Measurements from ENCODE around the gene GULP1.
"Not testable (repeated sequence)": the region's sequence is repeated elsewhere in the genome, so short reads cannot be mapped to it uniquely, and the experiment has no call there.

GULP1 gene

DNA sequence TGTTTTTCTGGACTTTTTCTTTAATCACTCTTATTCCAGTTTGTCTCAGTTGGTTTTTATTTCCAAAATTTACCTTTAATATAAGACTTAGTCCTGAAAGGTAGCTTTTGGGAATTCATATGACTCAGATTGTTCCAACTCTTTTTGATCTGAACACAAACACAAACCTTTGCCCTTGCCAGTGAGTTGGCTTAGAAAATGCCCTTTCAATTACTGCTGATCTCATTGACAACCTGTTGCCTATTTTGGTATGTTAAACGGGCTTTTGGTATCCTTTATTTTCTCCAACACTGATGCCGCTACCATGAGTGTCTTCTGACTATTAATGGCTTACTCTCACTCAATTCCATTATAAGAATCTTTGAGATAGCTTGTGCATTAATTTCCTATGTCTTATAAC is 143.4 kb downstream of the GULP1 start:
- DNase-seq = no peak

DNA sequence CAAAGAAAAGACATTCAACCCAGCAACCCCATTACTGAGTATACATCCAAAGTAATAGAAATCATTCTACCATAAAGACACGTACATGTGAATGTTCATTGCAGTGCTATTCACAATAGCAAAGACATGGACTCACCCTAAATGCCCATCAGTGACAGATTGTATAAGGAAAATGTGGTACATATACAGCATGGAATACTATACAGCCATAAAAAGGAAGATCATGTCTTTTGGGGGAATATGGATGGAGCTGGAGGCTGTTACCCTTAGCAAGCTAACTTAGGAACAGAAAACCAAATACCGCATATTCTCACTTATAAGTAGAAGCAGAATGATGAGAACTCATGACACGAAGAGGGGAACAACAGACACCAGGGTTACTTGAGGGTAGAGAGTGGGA is 145.9 kb downstream of the GULP1 start:
- DNase-seq = no peak

DNA sequence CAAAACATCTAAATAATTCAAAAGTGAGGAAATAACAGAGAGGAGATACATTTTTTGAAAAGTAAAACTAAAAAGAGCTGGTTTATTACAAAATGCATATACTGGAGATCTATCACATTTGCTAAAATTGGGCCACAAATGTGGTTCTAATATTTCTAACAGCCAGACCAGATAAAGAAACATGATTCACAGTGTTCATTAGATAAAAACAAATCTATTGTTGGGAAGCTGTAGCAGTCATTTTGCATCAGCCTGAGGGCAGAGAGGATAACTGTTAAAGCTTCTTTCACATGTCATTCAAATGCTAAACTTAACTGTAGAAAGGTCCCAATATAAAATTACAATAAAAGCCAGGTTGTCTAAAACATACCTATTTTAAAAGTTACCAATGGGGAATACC is 148.3 kb downstream of the GULP1 start:
- no peak for DNase-seq

DNA sequence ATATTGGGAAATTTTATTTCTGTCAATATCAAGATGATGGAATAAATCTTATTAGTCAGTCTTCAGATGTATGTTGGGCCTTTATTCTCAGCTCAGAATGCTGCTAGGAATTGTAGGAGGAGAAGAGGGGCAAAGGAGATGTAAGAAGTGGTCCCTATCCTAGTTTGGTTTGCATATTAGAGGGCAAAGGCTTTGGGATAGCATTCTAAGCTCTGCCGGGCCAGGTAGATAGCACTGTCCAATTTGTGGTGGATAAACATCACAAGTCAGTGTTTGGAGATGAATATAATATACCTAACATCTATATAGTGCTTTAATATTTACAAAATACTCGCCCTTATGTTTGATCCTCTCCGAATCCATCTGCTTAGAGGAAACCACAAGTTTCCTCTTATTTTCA is 149.2 kb downstream of the GULP1 start:
- no peak for DNase-seq

- no peak for DNase-seq
These were observed 149.7 kb downstream of the GULP1 start for GRCh38 chr2:188441288-188441947.

DNA sequence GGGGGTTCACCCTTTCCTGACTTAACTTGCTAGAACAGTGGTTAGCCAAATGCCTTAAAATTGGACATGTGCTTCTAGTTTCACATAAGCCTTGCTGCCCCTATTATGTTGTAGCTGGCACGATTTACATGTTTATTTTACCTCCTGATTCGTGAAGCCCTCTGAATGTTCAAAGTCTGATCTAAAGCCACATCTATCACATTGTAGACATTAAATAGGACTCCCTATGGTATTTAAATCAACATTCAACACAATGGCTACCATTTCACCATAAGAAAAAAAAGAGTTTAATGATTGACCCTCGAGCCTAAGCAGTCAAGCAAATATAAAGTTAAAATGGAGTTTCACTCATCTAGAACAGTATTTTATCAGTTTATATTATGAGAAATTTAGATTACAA is 151.5 kb downstream of the GULP1 start:
- DNase-seq = no peak

DNA sequence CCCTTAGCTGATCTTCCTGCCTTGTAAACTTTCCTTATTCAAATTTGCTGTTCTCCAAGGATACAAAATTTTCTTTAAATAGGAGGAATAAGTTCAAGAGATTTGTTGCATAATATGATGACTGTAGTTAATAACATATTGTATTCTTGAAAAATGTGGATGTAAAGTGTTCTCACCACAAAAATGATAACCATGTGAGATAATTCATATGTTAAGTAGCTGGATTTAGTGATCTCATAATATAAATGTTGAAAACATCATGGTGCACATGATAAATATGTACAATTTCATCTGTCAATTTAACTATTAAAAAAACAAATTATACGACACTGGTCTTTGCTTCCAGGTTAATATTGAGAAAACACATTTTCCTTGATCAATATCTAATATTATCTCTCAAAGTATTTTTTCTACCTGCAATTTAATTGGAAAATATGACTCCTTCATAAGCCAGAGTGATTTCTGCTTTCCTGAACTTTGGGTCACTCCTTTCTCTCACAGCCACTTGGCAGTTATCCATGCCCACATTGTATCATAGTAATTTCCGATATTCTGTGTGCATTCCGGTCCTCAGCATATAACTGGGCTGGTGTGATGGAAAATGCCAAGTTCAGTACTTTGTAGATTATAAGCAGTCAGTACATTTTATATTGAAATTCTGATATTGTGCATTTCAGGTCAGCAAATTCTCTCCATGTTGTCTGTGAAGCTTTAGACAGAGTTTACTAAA is 152.6 kb downstream of the GULP1 start:
- DNase-seq = no peak

GRCh38 chr2:188449561-188449960 is 157.9 kb downstream of the GULP1 start:
- DNase-seq = no peak

DNA sequence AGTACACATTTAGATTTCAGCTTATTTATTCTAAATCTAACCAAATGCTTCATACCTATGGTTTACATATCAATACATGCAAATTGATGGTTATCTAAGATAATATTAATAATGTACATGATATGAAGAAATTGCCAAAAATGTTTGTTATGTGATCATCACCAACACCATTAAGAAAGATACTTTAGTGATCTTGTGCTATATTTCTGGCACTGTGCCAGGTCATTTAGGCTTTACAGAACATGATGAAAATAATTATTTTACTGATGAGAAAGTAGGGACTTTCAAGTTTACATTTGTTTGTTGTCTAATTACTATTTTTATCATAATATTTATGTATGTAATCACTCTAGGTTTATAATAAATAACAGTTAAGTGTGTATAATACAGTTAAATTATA is 158.3 kb downstream of the GULP1 start:
- no peak for DNase-seq

DNA sequence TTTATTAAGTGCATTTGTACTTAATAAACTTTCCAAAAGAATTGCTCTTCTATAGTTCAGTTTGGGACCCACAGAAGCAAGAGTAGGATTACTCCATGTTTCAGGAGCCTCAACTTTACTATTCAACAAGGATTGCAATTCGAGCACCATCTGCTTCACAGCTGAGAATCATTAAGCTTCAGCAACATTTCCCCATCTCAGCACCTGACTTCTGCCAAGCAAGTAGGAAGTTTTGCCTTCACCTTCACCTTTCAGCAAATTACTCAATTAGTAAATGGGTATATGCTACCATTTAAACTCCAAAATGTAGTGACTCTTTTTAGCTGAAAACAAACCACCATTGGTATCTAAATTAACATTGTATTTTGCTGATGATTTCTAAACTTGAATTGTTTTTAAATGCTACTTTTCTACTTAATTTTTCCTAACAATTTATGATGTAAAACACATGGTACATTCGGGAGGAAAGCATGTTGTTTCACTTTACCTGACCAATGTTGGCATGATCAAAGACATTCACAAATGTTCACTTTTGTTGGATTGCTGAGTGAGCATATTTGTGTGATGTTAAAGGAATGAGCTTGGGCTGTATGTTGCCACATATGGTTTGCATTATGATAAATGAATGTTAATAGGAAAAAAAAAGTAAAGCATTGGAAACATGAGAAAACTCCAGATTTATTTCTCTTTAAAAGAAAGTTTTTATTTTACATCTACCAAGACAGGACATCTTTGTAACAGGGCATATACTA is 159.2 kb downstream of the GULP1 start:
- no peak for DNase-seq

DNA sequence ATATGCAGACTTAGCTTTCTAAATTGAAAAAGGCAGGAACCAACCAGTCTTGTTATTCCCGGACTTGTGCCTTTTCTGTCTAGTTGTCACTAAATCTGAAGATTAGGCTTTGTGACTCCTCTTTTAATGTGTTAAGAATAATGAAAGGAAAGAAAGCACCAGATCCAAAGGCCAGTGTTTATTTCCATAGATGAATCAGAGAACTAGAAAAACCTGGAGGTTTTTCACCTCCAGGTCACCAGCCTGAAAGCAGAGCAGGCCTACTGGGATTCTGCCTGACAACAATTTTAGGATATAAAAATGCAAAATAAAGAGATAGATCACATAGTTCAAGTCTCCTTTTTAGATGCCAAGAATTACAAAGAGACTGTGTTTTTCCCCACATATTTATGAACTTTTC is 160.4 kb downstream of the GULP1 start:
- no peak for DNase-seq

GRCh38 chr2:188456114-188456909 is 164.6 kb downstream of the GULP1 start:
- DNase-seq = no peak

DNA sequence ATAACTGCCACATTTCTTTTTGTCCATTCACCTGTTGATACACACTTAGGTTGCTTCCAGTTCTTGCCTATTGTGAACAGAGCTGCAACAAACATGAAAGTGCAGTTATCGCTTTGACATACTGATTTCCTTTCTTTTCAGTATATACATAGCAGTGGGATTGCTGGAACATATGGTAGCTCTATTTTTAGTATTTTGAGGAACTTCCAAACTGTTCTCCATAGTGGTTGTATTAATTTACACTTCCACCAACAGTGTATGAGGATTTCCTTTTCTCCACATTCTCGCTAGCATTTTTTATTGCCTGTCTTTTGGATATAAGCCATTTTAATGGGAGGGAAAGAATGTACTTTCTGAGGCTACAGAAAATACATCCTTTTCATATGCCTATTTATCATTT is 167.4 kb downstream of the GULP1 start:
- no peak for DNase-seq

DNA sequence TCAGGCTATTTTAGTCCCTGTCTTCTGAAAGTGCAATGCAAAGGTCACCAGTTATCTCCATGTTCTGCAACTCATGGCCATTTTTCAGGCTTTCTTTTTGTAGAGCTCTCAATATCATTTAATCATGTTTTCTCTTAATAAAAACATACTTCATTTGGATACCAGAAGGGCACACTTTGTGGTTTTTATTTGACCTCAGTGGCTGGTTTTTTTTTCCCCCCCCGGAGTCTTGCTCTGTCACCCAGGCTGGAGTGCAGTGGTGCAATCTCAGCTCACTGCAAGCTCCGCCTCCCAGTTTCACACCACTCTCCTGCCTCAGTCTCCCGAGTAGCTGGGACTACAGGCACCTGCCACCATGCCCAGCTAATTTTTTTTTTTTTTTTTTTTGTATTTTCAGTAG is 174.4 kb downstream of the GULP1 start:
- not testable (repeated sequence) for DNase-seq

- no peak for DNase-seq
These were observed 175.1 kb downstream of the GULP1 start for GRCh38 chr2:188466761-188467160.

- no peak for DNase-seq
These were observed 179.5 kb downstream of the GULP1 start for GRCh38 chr2:188471166-188471565.

- no peak for DNase-seq
These were observed 181.6 kb downstream of the GULP1 start for GRCh38 chr2:188473306-188473705.

DNA sequence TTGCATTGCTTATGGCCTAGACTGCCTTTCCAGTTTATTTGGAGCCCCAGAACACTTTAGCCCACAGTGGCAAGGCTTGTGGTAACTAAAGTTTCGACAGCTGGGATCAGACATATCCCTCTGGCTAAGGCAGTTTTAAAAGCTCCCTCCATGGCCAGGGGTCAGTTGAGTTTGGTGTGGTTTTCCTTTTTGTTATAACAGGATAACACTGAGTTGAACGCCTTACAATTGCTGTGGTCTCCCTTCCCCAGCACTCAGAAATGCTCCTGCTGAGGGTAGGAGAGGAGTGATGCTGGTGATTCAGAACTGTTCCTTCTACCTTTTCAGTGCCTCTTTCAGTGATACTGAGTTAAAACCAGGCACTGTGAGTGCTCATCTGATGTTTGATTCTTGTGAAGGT is 182.6 kb downstream of the GULP1 start:
- no peak for DNase-seq

DNA sequence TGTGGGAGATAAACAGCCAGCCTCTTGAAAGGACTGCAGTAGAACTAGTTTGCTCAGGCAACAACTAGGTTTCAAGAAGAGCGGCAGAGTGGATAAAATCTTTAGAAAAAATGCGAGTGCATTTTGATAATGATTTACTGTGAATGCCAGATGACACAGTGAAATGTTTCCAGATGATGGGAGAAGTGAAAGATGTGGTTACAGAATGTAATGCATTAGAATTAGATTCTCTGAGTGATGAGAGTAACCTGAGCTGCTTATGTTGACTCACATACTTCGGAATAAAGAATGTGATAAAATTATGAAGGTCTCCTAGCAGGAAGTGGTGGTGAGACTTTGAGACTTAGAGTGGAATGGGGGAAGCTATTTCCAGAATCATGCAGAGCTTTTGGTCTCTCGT is 184.3 kb downstream of the GULP1 start:
- no peak for DNase-seq

GRCh38 chr2:188477564-188478103 is 186.0 kb downstream of the GULP1 start:
- no peak for DNase-seq

DNA sequence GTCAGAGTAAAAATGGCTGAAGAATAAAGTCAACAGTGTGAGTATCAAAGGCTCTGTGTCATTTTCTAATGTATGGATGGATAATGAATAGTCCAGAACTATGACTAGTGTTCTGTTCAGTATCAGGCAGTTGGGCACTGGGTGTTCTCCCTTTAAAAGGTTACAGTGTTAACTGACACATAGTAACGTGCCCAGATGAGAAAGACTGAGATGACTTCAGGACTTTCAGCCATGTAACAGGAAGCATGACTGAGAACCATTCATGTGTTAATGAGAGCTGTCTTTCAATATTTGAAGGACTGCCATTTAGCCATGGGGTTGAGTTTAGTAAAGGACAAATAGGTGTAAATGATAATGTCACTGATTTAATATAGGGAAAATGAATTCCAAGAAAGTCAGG is 187.1 kb downstream of the GULP1 start:
- no peak for DNase-seq

DNA sequence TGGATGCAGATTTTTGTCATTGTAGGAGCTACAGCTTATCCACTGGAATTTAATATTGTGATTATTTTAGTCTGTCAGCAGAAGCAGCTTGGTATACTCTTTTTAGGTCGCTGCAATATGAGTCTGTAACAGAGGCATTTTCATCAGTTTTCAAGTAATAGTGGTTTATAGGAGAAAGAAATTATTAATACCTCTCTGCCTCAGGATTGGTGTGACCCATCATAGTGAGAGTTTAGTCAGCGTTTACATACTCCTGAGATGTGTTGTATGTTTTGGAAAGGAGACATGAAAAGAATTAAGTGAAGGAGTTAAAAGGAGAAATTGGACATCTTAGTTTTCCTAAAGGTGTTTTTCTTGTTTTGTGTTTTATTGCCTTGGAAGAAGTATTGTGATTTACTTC is 189.8 kb downstream of the GULP1 start:
- DNase-seq = no peak

DNA sequence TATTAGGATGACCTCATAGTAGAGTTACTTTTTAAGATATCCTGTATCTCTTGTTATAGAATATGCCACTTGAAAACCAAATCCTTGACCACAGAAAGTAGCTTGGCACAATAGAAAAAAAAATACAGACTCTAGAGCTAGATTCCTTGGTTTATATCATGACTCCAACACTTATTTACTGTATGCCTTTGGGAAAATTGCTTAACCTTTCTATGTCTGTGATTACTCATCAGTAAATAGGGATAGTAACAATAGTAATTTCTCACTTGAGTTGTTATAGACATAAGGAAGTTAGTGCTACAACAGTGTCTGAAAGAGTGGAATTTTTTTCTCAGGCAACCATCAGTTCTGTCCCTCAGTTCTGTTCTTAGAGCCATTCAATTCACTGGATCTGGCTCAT is 193.8 kb downstream of the GULP1 start:
- no peak for DNase-seq

Measured in CD4-positive, alpha-beta T cell treated with Interleukin-6 for 4 hours (primary cell).